CD14-positive monocyte (primary cell): ENCODE data around the gene KLHL6. TPM values are rescaled to one million over a fixed set of nuclear protein-coding genes. Genes with fewer than 3 reads are reported as not detected.

ENCODE experiments used
- DNase-seq, 3 donors: peaks; one replicate each; pipeline ENCODE4 v3.0.0-alpha.2; 2011 to 2022
- H2AFZ ChIP-seq: 2 replicates; pipeline ENCODE4 v1.6.0; 2012; ENCODE audit warnings: mild to moderate bottlenecking, low read depth, low read length, inconsistent platforms; ENCODE audit not compliant: insufficient read depth, poor library complexity, severe bottlenecking
- H3K27ac ChIP-seq, 2 donors: 1 replicate in 1 of 2; 2 replicates in 1 of 2; pipeline ENCODE4 v1.5.1; 2012 to 2013; ENCODE audit warnings: low read length in 2 of 2, control low read depth in 1 of 2, inconsistent platforms in 1 of 2, low read depth in 1 of 2, mild to moderate bottlenecking in 1 of 2
- H3K27me3 ChIP-seq, 2 donors: one replicate each; pipeline versions ENCODE4 v1.6.0 to v1.6.1; 2011 to 2013; ENCODE audit warnings: low read length in 2 of 2; ENCODE audit not compliant: control insufficient read depth in 2 of 2, insufficient read depth in 2 of 2
- H3K36me3 ChIP-seq, 2 donors: replicated peaks in 1 of 2; 1 replicate in 1 of 2; 2 replicates in 1 of 2; pipeline versions ENCODE4 v1.5.1 to v1.6.1; 2012 to 2013; ENCODE audit warnings: low read length in 2 of 2, control low read depth in 1 of 2, inconsistent platforms in 1 of 2, mild to moderate bottlenecking in 1 of 2; ENCODE audit not compliant: insufficient read depth in 2 of 2, control insufficient read depth in 1 of 2
- H3K4me1 ChIP-seq, 2 donors: 1 replicate in 1 of 2; 2 replicates in 1 of 2; pipeline versions ENCODE4 v1.5.1 to v1.6.1; 2012 to 2013; ENCODE audit warnings: low read length in 2 of 2, control low read depth in 1 of 2, inconsistent platforms in 1 of 2, mild to moderate bottlenecking in 1 of 2, moderate library complexity in 1 of 2; ENCODE audit not compliant: insufficient read depth in 2 of 2, control insufficient read depth in 1 of 2
- H3K4me2 ChIP-seq: replicated peaks from 2 replicates; pipeline ENCODE3; 2012; ENCODE audit warnings: low read length, moderate library complexity, mild to moderate bottlenecking; ENCODE audit not compliant: poor library complexity, severe bottlenecking; ENCODE audit errors: extremely low read depth
- H3K4me3 ChIP-seq, 3 experiments: fragments of 200-600 bp in 1 of 3; sonication (generic) in 1 of 3; replicated peaks in 1 of 3; 1 replicate in 2 of 3; 2 replicates in 1 of 3; pipeline ENCODE4 v1.5.1; 2011 to 2013; ENCODE audit warnings: low read length in 3 of 3, mild to moderate bottlenecking in 3 of 3, control low read depth in 2 of 3, low read depth in 2 of 3, inconsistent platforms in 1 of 3, moderate library complexity in 1 of 3
- H3K79me2 ChIP-seq: 2 replicates; pipeline ENCODE4 v1.6.0; 2012; ENCODE audit warnings: mild to moderate bottlenecking, control low read depth, inconsistent platforms, low read length, moderate library complexity; ENCODE audit not compliant: insufficient read depth
- H3K9ac ChIP-seq: 2 replicates; pipeline ENCODE4 v1.6.0; 2017; ENCODE audit warnings: low read length, mild to moderate bottlenecking; ENCODE audit not compliant: insufficient read depth, poor library complexity, severe bottlenecking
- H3K9me3 ChIP-seq, 2 donors: replicated peaks in 1 of 2; 1 replicate in 1 of 2; 2 replicates in 1 of 2; pipeline versions ENCODE4 v1.5.1 to v1.6.1; 2012 to 2013; ENCODE audit warnings: low read length in 2 of 2, control low read depth in 1 of 2; ENCODE audit not compliant: control insufficient read depth in 1 of 2, insufficient read depth in 1 of 2
- H4K20me1 ChIP-seq: 2 replicates; pipeline ENCODE4 v1.6.0; 2012; ENCODE audit warnings: mild to moderate bottlenecking, low read length, control low read depth, moderate library complexity; ENCODE audit not compliant: insufficient read depth
- H3K27ac Mint-ChIP-seq, 7 donors: one replicate each; pipeline ENCODE4 v1.8.0; 2020; ENCODE audit warnings: mild to moderate bottlenecking in 7 of 7, mixed read lengths in 7 of 7, moderate library complexity in 6 of 7, inconsistent platforms in 2 of 7
- H3K27me3 Mint-ChIP-seq, 3 donors: one replicate each; pipeline ENCODE4 v1.8.0; 2021 to 2022; ENCODE audit warnings: low read depth in 3 of 3, mild to moderate bottlenecking in 3 of 3, mixed read lengths in 3 of 3, moderate library complexity in 3 of 3, inconsistent platforms in 1 of 3
- H3K36me3 Mint-ChIP-seq, 2 donors: one replicate each; pipeline ENCODE4 v1.8.0; 2020; ENCODE audit warnings: mixed read lengths in 2 of 2, inconsistent platforms in 1 of 2, mild to moderate bottlenecking in 1 of 2
- H3K4me1 Mint-ChIP-seq: one replicate; pipeline ENCODE4 v1.8.0; 2020; ENCODE audit warnings: mild to moderate bottlenecking, mixed read lengths
- H3K4me3 Mint-ChIP-seq, 2 donors: one replicate each; pipeline ENCODE4 v1.8.0; 2020; ENCODE audit warnings: mild to moderate bottlenecking in 2 of 2, mixed read lengths in 2 of 2, moderate library complexity in 1 of 2
- H3K9me3 Mint-ChIP-seq, 7 donors: one replicate each; pipeline ENCODE4 v1.8.0; 2020 to 2022; ENCODE audit warnings: mixed read lengths in 7 of 7, mild to moderate bottlenecking in 6 of 7, moderate library complexity in 6 of 7, inconsistent platforms in 2 of 7
- CTCF ChIP-seq: fragments of 200-600 bp; IDR thresholded peaks from one replicate; pipeline ENCODE4 v1.8.0; 2022; ENCODE audit warnings: antibody characterized with exemption, mild to moderate bottlenecking
- WGBS: methylation state at CpG from one replicate; pipeline ENCODE4 v1.1.5; 2013; ENCODE audit warnings: missing lambda C conversion rate; ENCODE audit not compliant: insufficient coverage; 5-methylcytosine and 5-hydroxymethylcytosine counted together
- intact Hi-C, 2 donors: fragments of 100-400 bp; cut with micrococcal nuclease; formaldehyde crosslinking; loops; one replicate each; pipeline versions ENCODE4 v1.15.0 to v1.15.1; 2023
- polyA plus RNA-seq, 3 donors: library from polyadenylated mRNA; depleted of rRNA in 1 of 3; unstranded in 2 of 3; stranded (reverse) in 1 of 3; fragments of 300-500 nt in 2 of 3; fragments of >200 nt in 1 of 3; fragmentation: Illumina TruSeq in 2 of 3; gene quantifications; 1 replicate in 2 of 3; 2 replicates in 1 of 3; pipeline ENCODE4 v1.2.3, GENCODE V29; 2012 to 2021

KLHL6 gene
- polyA plus RNA-seq, 3 donors = 5.7 to 15.2 (median 10.6) TPM

- Mint-ChIP-seq H3K27ac (no peak overlapping the region), H3K4me3 (no peak overlapping the region)
- H3K4me2 ChIP-seq = no peak overlapping the region
These were observed 22.7 kb upstream of the KLHL6 start for GRCh38 chr3:183578179-183578578.

GRCh38 chr3:183577346-183577745, 21.8 kb upstream of the KLHL6 start:
- peaks cover 7% of the 10 kb centered on the region for H3K4me1 Mint-ChIP-seq
- no peak overlapping the region for H3K9ac ChIP-seq

More at GRCh38 chr3:183578179-183578578, 22.7 kb upstream of the KLHL6 start:
- no peak overlapping the region for H3K4me3 ChIP-seq
- WGBS = 85% methylated on average over 3 of the region's 3 CpGs
- H3K27me3 Mint-ChIP-seq = peaks cover 0 to 6% (median 2%) of the 10 kb centered on the region in 3 donors
- H3K4me1 ChIP-seq = no peaks in the 10 kb centered on the region
- H3K9me3 Mint-ChIP-seq = peaks cover 0 to 2% (median 0%) of the 10 kb centered on the region in 7 donors
- H4K20me1 ChIP-seq = no peaks in the 10 kb centered on the region
- peaks cover 7% of the 10 kb centered on the region for H3K4me1 Mint-ChIP-seq
- H3K9ac ChIP-seq = no peak overlapping the region
- intact Hi-C loops = no loop called here
- H3K27me3 ChIP-seq = no peaks in the 10 kb centered on the region
- DNase-seq = no peak
- H3K36me3 Mint-ChIP-seq = no peaks in the 10 kb centered on the region
- no peak overlapping the region for H3K27ac ChIP-seq
- H3K36me3 ChIP-seq = no peaks in the 10 kb centered on the region
- H2AFZ ChIP-seq = peak overlapping the region; percentile 2
- no peaks in the 10 kb centered on the region for H3K79me2 ChIP-seq
- no peaks in the 10 kb centered on the region for H3K9me3 ChIP-seq
- no peak for TF ChIP-seq CTCF

More at GRCh38 chr3:183577346-183577745, 21.8 kb upstream of the KLHL6 start:
- Histone ChIP-seq H3K79me2 (no peaks in the 10 kb centered on the region), H3K9me3 (no peaks in the 10 kb centered on the region), H3K4me3 (no peak overlapping the region), H3K4me1 (no peaks in the 10 kb centered on the region), H3K36me3 (no peaks in the 10 kb centered on the region), H3K27ac (no peak overlapping the region), H3K27me3 (no peaks in the 10 kb centered on the region), H2AFZ (no peak overlapping the region), H4K20me1 (no peaks in the 10 kb centered on the region), H3K4me2 (no peak overlapping the region)
- Mint-ChIP-seq H3K9me3 (peaks cover 0 to 2% (median 0%) of the 10 kb centered on the region in 7 donors), H3K36me3 (no peaks in the 10 kb centered on the region), H3K4me3 (no peak overlapping the region), H3K27me3 (peaks cover 0 to 6% (median 2%) of the 10 kb centered on the region in 3 donors), H3K27ac (no peak overlapping the region)
- no peak for DNase-seq
- intact Hi-C loops = no loop called here
- 67% methylated on average over 1 of the region's 3 CpGs for WGBS
- no peak for TF ChIP-seq CTCF
